WTC11 (cell line): Measurements from ENCODE around the gene MIPOL1.

ENCODE experiments used
- ATF3 ChIP-seq: sonication (generic); formaldehyde crosslinking; conservative IDR thresholded peaks from 2 replicates; pipeline ENCODE4 v1.8.1; 2022; ENCODE audit warnings: mild to moderate bottlenecking, missing genetic modification reagents
- CTCF ChIP-seq: fragments of 200-600 bp; IDR thresholded peaks from 2 replicates; pipeline ENCODE4 v1.8.0; 2022; ENCODE audit warnings: antibody characterized with exemption
- E2F5 ChIP-seq: sonication (generic); formaldehyde crosslinking; IDR thresholded peaks from 2 replicates; pipeline ENCODE4 v1.8.1; 2022; ENCODE audit warnings: mild to moderate bottlenecking, moderate library complexity, missing genetic modification reagents
- ELF4 ChIP-seq: sonication (generic); formaldehyde crosslinking; IDR thresholded peaks from 2 replicates; pipeline ENCODE4 v1.8.1; 2022; ENCODE audit warnings: low read depth, mild to moderate bottlenecking, moderate library complexity, missing genetic modification reagents
- FOXP1 ChIP-seq: sonication (generic); formaldehyde crosslinking; IDR thresholded peaks from 2 replicates; pipeline ENCODE4 v1.8.0; 2022; ENCODE audit warnings: missing genetic modification reagents, mild to moderate bottlenecking, moderate library complexity, borderline replicate concordance
- JAZF1 ChIP-seq: fragments of 250-450 bp; sonication (Bioruptor Pico); IDR thresholded peaks from 2 replicates; pipeline ENCODE4 v1.9.0; 2021; ENCODE audit warnings: moderate library complexity, mild to moderate bottlenecking, inconsistent platforms
- JUN ChIP-seq: sonication (generic); formaldehyde crosslinking; IDR thresholded peaks from 2 replicates; pipeline ENCODE4 v1.8.0; 2023; ENCODE audit warnings: mild to moderate bottlenecking, missing genetic modification reagents
- NFYB ChIP-seq: sonication (generic); formaldehyde crosslinking; conservative IDR thresholded peaks from 2 replicates; pipeline ENCODE4 v1.8.0; 2022; ENCODE audit warnings: low read depth, missing genetic modification reagents
- SP1 ChIP-seq: sonication (generic); formaldehyde crosslinking; conservative IDR thresholded peaks from 2 replicates; pipeline ENCODE4 v1.8.1; 2022; ENCODE audit warnings: missing genetic modification reagents
- STAT6 ChIP-seq: sonication (generic); formaldehyde crosslinking; conservative IDR thresholded peaks from 2 replicates; pipeline ENCODE4 v1.8.1; 2023; ENCODE audit warnings: mild to moderate bottlenecking, low read depth, missing genetic modification reagents, moderate library complexity
- ZNF138 ChIP-seq: sonication (generic); formaldehyde crosslinking; conservative IDR thresholded peaks from 2 replicates; pipeline ENCODE4 v1.8.1; 2022; ENCODE audit warnings: mild to moderate bottlenecking, moderate library complexity, missing genetic modification reagents
- TF ChIP-seq, protein P1 (sequence below): sonication (generic); formaldehyde crosslinking; IDR thresholded peaks from 2 replicates; pipeline ENCODE4 v1.8.1; 2023; ENCODE audit warnings: mild to moderate bottlenecking, missing genetic modification reagents, moderate library complexity
- TF ChIP-seq, protein P2 (sequence below): fragments of 250-450 bp; sonication (Bioruptor Pico); IDR thresholded peaks from 2 replicates; pipeline ENCODE4 v2.1.2; 2022; ENCODE audit warnings: mild to moderate bottlenecking, moderate library complexity

GRCh38 chr14:37571391-37571790 is 373.7 kb downstream of the MIPOL1 start:
- TF ChIP-seq SP1 (CRISPR knock-in tag): no peak
- TF ChIP-seq JAZF1: no peak
- no peak for TF ChIP-seq CTCF
- TF ChIP-seq FOXP1: no peak
- TF ChIP-seq JUN (CRISPR knock-in tag): no peak
- TF ChIP-seq, protein P1, sequence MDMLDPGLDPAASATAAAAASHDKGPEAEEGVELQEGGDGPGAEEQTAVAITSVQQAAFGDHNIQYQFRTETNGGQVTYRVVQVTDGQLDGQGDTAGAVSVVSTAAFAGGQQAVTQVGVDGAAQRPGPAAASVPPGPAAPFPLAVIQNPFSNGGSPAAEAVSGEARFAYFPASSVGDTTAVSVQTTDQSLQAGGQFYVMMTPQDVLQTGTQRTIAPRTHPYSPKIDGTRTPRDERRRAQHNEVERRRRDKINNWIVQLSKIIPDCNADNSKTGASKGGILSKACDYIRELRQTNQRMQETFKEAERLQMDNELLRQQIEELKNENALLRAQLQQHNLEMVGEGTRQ (CRISPR knock-in tag): no peak
- no peak for TF ChIP-seq NFYB (CRISPR knock-in tag)
- TF ChIP-seq, protein P2, sequence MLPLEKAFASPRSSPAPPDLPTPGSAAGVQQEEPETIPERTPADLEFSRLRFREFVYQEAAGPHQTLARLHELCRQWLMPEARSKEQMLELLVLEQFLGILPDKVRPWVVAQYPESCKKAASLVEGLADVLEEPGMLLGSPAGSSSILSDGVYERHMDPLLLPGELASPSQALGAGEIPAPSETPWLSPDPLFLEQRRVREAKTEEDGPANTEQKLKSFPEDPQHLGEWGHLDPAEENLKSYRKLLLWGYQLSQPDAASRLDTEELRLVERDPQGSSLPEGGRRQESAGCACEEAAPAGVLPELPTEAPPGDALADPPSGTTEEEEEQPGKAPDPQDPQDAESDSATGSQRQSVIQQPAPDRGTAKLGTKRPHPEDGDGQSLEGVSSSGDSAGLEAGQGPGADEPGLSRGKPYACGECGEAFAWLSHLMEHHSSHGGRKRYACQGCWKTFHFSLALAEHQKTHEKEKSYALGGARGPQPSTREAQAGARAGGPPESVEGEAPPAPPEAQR (CRISPR knock-in tag): no peak
- TF ChIP-seq STAT6: no peak
- no peak for TF ChIP-seq ELF4
- no peak for TF ChIP-seq ZNF138 (CRISPR knock-in tag)
- no peak for TF ChIP-seq ATF3 (CRISPR knock-in tag)
- TF ChIP-seq E2F5: no peak
